H1 (cell line): Measurements from ENCODE around the gene CAPN1. TPM values are rescaled to one million over a fixed set of nuclear protein-coding genes. Genes with fewer than 3 reads are reported as not detected.

ENCODE experiments used
- EP300 ChIP-seq, 2 experiments: IDR thresholded peaks; 1 replicate in 1 of 2; 2 replicates in 1 of 2; pipeline ENCODE4 v1.6.1; 2011 to 2012; ENCODE audit warnings: low read depth in 2 of 2, low read length in 2 of 2, mild to moderate bottlenecking in 2 of 2, borderline replicate concordance in 1 of 2, inconsistent platforms in 1 of 2, moderate library complexity in 1 of 2
- polyA plus RNA-seq, 7 experiments: library from polyadenylated mRNA; depleted of rRNA in 3 of 7; stranded (reverse) in 5 of 7; unstranded in 2 of 7; fragments of >200 nt in 5 of 7; fragments of 200-250 nt in 2 of 7; gene quantifications; 1 replicate in 5 of 7; 2 replicates in 1 of 7; 4 replicates in 1 of 7; pipeline versions ENCODE4 v1.2.1 to v1.2.3, GENCODE V29; 2011 to 2013; ENCODE audit warnings: missing spikeins in 2 of 7, mixed read lengths in 2 of 7
- total RNA-seq: library from RNA; stranded (reverse); fragmentation: NEBNext Ultra II Directional; extraction: Animal tissue kit (Norgen Biotek cat#: 25700); gene quantifications from 2 replicates; pipeline ENCODE4 v1.2.1, GENCODE V29; 2021

Gene CAPN1
- total and polyA plus RNA-seq, 2 of the 8 experiments (the other 6 are each of a cell fraction or from before 2014, with no cell fraction given) = 194 to 233 TPM

DNA sequence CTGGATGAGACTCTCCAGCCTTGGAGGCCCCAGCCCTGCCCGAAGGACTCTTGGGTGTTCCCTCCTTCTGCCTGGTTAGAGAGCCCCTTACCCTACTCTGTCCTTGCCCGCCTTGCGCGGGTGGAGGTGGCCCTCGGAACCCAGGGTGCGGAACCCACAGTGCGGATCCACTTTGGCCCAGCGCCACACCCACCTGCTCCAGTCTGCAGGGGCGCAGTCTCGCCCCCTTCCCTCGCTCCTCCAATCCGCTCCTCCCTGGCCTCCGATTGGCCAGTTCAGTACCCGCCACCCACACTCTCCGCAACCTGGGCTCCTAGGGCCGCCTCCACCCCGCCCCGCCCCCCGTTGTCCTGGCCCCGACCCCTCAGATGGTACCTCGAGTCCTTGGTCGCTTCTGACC is 2.4 kb downstream of the CAPN1 start (continued):
- TF ChIP-seq EP300 (IDR thresholded peaks at IDR 0.05; ENCODE audit: borderline replicate concordance in 1 of 2, low read depth in 2 of 2, low read length in 2 of 2) = no peak
